Upper lobe of right lung (tissue), 1 donor: ENCODE results near the gene IFFO2. TPM values are rescaled to one million over a fixed set of nuclear protein-coding genes. Genes with fewer than 3 reads are reported as not detected.

ENCODE experiments used
- ATAC-seq: fragments of 200-7000 bp; cut with Tn5 transposase; one replicate; pipeline ENCODE4 v1.9.1; 2020; ENCODE audit warnings: mild to moderate bottlenecking, moderate library complexity
- DNase-seq: peaks from one replicate; pipeline ENCODE4 v3.0.0-alpha.2; 2020
- H3K27ac ChIP-seq: fragments of 200-600 bp; one replicate; pipeline ENCODE4 v1.8.0; 2022
- H3K27me3 ChIP-seq: fragments of 200-600 bp; one replicate; pipeline ENCODE4 v1.8.0; 2022; ENCODE audit warnings: mild to moderate bottlenecking
- H3K36me3 ChIP-seq: fragments of 200-600 bp; one replicate; pipeline ENCODE4 v1.8.0; 2022
- H3K4me1 ChIP-seq: fragments of 200-600 bp; one replicate; pipeline ENCODE4 v1.8.0; 2022
- H3K4me3 ChIP-seq: fragments of 200-600 bp; one replicate; pipeline ENCODE4 v1.8.0; 2022; ENCODE audit warnings: mild to moderate bottlenecking
- H3K9me3 ChIP-seq: fragments of 200-600 bp; one replicate; pipeline ENCODE4 v1.8.0; 2022
- CTCF ChIP-seq: fragments of 200-600 bp; IDR thresholded peaks from one replicate; pipeline ENCODE4 v1.8.0; 2022; ENCODE audit warnings: antibody characterized with exemption
- intact Hi-C: fragments of 100-400 bp; cut with DNase I; formaldehyde crosslinking; loops from one replicate; pipeline ENCODE4 v1.11.0; 2022
- total RNA-seq: library from RNA; stranded (reverse); fragmentation: NEBNext Ultra II Directional; extraction: Animal tissue kit (Norgen Biotek cat#: 25700); gene quantifications from one replicate; pipeline ENCODE4 v1.2.1, GENCODE V29; 2021
- donor health status: DM: no; HTN: yes; CAD: no; lungs with severe emphysema.

Gene IFFO2
- total RNA-seq, 1 donor from 2014 or later = 15.4 TPM

- intact Hi-C loops = no loop called here
- no peak for DNase-seq
Observed at GRCh38 chr1:18890706-18891425, 65.6 kb downstream of the IFFO2 start.

DNA sequence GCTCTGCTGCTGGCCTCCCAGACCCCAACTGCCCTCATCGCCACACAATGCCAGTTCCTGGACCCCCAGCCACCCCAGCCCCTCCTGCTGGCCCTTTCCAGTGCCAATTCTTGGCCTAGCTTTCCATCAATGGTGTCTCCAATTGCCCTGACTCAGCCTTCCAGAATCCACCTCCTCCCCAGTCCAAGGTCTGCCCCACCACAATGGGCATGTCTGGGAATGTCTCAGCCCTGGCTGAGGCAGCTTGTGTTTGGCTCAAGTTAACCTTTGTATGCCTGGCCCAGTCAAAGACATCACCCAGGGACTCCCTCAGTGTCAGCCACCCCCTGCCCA is 70.5 kb downstream of the IFFO2 start:
- ATAC-seq (no peak), DNase-seq (no peak)
- no peaks in the 10 kb centered on the region for H3K4me1 ChIP-seq
- peaks cover 7% of the 10 kb centered on the region for H3K36me3 ChIP-seq
- no peak overlapping the region for H3K27ac ChIP-seq
- intact Hi-C loops = no loop called here
- no peaks in the 10 kb centered on the region for H3K9me3 ChIP-seq
- TF ChIP-seq CTCF = no peak
- H3K4me3 ChIP-seq = no peak overlapping the region
- no peaks in the 10 kb centered on the region for H3K27me3 ChIP-seq

More at GRCh38 chr1:18890706-18891425, 65.6 kb downstream of the IFFO2 start:
- Histone ChIP-seq H3K4me3 (no peak overlapping the region), H3K4me1 (no peaks in the 10 kb centered on the region), H3K27me3 (no peaks in the 10 kb centered on the region), H3K27ac (no peak overlapping the region), H3K9me3 (no peaks in the 10 kb centered on the region), H3K36me3 (no peaks in the 10 kb centered on the region)
- no peak for TF ChIP-seq CTCF
- ATAC-seq = no peak

DNA sequence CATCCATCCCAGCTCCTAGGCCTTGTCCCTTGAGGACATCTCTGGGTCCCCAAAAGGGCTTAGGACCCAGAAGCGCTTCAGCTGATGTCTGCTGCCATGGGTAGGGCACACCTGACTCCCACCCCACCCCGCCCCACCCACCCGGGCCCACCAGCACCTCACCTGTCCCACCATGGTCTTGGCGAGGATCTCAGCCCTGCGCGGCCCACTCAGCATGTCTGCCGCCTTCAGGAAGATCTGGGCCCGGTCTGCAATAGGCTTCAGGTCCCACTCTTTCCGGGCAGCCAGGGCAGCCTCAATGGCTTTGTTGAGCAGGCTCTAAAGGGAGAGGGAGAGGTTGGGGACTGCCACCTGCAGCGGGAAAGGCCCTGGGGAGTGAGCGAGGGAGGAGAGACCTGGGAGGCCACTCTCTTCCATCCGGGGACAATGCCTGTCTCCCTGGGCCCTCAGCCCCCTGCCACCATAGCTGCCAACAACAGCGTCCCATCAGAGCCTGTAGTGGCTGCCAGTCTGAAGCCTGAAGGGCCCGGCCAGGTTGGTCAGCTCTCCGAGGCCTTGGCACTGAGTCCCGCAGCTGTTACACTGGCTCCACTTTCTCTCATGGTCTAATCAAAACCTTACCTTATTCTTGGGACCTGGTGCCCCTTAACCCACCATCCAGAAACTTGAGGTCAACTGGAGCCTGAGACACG is 71.0 kb downstream of the IFFO2 start:
- Histone ChIP-seq H3K27ac (no peak overlapping the region), H3K36me3 (peaks cover 7% of the 10 kb centered on the region), H3K9me3 (no peaks in the 10 kb centered on the region), H3K4me3 (no peak overlapping the region), H3K27me3 (no peaks in the 10 kb centered on the region), H3K4me1 (no peaks in the 10 kb centered on the region)
- no peak for TF ChIP-seq CTCF
- intact Hi-C loops = no loop called here
- DNase-seq (no peak), ATAC-seq (no peak)

DNA sequence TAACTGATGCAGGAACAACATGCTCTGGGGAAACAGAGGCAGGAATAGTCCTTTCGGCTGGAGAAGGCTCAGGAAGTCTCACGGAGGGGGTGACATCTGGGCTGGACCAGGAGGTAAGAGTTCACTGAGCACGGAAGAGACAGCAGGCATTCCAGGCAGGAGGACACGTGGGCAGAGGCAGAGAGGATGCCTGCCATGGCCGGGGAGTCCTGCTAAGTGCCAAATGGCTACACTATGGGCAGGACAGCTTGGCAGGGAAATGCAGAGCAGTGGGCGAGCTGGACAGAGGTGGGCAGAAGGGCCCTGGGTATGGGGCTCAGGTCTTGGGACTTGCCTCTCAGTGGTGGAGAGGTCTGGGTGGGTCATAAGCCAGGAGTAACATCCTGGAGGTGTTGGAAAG is 71.7 kb downstream of the IFFO2 start:
- no peaks in the 10 kb centered on the region for H3K4me1 ChIP-seq
- no peak overlapping the region for H3K4me3 ChIP-seq
- H3K27ac ChIP-seq = no peak overlapping the region
- DNase-seq (no peak), ATAC-seq (no peak)
- no peaks in the 10 kb centered on the region for H3K9me3 ChIP-seq
- intact Hi-C loops = no loop called here
- TF ChIP-seq CTCF = no peak
- peaks cover 7% of the 10 kb centered on the region for H3K36me3 ChIP-seq
- H3K27me3 ChIP-seq = no peaks in the 10 kb centered on the region

- no peaks in the 10 kb centered on the region for H3K9me3 ChIP-seq
- intact Hi-C loops = no loop called here
- TF ChIP-seq CTCF = peak; percentile 3
- H3K4me3 ChIP-seq = no peak overlapping the region
- no peak overlapping the region for H3K27ac ChIP-seq
- no peaks in the 10 kb centered on the region for H3K4me1 ChIP-seq
- H3K27me3 ChIP-seq = no peaks in the 10 kb centered on the region
- DNase-seq (no peak), ATAC-seq (no peak)
- H3K36me3 ChIP-seq = peaks cover 7% of the 10 kb centered on the region
Observed at GRCh38 chr1:18884419-18884717, 72.1 kb downstream of the IFFO2 start.
